HepG2 (cell line): Measurements from ENCODE around the gene SLC9A8.

Experiments
- CTCF ChIP-seq: sonication (generic); formaldehyde crosslinking; IDR thresholded peaks from 2 replicates; pipeline ENCODE4 v1.5.0; 2020; ENCODE audit warnings: mild to moderate bottlenecking, missing genetic modification reagents, moderate library complexity
- JUNB ChIP-seq: sonication (generic); formaldehyde crosslinking; IDR thresholded peaks from 2 replicates; pipeline ENCODE4 v1.8.0; 2022; ENCODE audit warnings: missing genetic modification reagents, mild to moderate bottlenecking, borderline replicate concordance
- MIER3 ChIP-seq: IDR thresholded peaks from 2 replicates; pipeline ENCODE4 v1.6.1; 2016; ENCODE audit warnings: missing compliant biosample characterization, borderline replicate concordance
- RFXAP ChIP-seq: sonication (generic); formaldehyde crosslinking; IDR thresholded peaks from 2 replicates; pipeline ENCODE4 v1.4.0; 2020; ENCODE audit warnings: missing genetic modification reagents, borderline replicate concordance
- ZBTB8A ChIP-seq: sonication (generic); formaldehyde crosslinking; IDR thresholded peaks from 2 replicates; pipeline ENCODE4 v1.4.0; 2020; ENCODE audit warnings: mild to moderate bottlenecking, low read depth, missing genetic modification reagents, borderline replicate concordance
- ZNF207 ChIP-seq: fragments of 450-650 bp; IDR thresholded peaks from 2 replicates; pipeline ENCODE4 v1.6.1; 2016; ENCODE audit warnings: antibody characterized with exemption, borderline replicate concordance
- ZNF292 ChIP-seq: sonication (generic); formaldehyde crosslinking; IDR thresholded peaks from 2 replicates; pipeline ENCODE4 v1.8.1; 2022; ENCODE audit warnings: mild to moderate bottlenecking, low read depth, missing genetic modification reagents, borderline replicate concordance
- ZNF503 ChIP-seq: sonication (generic); formaldehyde crosslinking; IDR thresholded peaks from 2 replicates; pipeline ENCODE4 v1.4.0; 2020; ENCODE audit warnings: missing genetic modification reagents
- ZNF558 ChIP-seq: sonication (generic); formaldehyde crosslinking; IDR thresholded peaks from 2 replicates; pipeline ENCODE4 v1.9.0; 2022; ENCODE audit warnings: mild to moderate bottlenecking, missing genetic modification reagents, borderline replicate concordance

- TF ChIP-seq ZNF503 (CRISPR knock-in tag) (no peak), CTCF (CRISPR knock-in tag) (no peak), ZBTB8A (CRISPR knock-in tag) (no peak), ZNF207 (no peak), ZNF558 (CRISPR knock-in tag) (no peak), JUNB (CRISPR knock-in tag) (no peak), RFXAP (no peak), MIER3 (CRISPR knock-in tag) (no peak), ZNF292 (CRISPR knock-in tag) (no peak)
Measured at GRCh38 chr20:49819702-49820101, 7.1 kb downstream of the SLC9A8 start.
